ENCODE results near the gene GUCY1B1. TPM values are rescaled to one million over a fixed set of nuclear protein-coding genes. Genes with fewer than 3 reads are reported as not detected.

GUCY1B1 gene
- total RNA-seq (2013), result 1.2 TPM
- under 1 TPM; 0.60 to 0.89 (median 0.72) TPM for polyA plus RNA-seq
- polyA minus RNA-seq, result 0.32 and 0.42 TPM in 2 replicates
- 0.59 to 2.2 (median 0.83) reads per million in 11 experiments for total RNA-seq

DNA sequence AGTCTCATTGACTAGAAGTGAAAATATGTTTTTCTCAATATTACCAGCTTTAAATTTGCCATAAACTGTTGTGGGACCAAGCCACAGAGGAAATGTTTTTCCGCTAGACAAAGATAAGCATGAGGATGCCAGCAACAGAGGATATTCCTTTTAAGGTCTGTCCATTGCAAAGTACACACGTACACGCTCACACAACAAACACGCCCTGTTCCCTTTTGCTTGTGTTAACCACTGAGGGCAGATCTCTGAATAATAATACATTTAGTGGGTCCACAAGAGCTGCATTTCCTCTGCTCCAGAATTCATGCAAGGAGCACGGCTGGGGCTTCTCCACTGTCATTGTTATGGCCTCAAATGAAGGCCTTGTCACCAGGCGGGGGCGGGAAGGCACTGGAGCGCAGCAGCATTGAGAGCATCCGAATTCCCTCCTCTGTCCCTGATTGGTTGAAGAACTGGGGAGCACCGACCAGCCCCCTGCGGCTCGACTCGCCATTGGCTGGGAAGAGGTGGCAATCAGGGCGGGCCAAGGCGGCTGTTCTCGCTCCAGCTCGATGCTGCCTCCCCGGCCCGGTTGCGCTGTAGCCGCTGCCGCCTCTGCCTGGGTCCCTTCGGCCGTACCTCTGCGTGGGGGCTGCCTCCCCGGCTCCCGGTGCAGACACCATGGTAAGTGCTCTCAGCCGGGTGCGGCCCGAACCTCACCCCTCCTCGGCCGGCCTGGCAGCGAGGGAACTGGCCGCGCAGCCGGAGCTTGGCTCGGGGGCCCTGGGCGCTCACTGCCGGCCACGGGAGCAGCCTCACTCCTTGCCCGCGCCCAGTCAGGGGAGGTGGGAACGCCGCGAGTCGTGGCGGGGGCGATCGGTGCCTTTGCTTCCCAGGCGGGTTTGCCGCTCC, at the start of gene GUCY1B1:
Gene GUCY1B1, plus strand, starts transcription at position 541 of the 891 bp plus-strand sequence. Its CDS starts 120 bp downstream, at position 661.
- Mint-ChIP-seq H3K27me3 (ENCODE audit: low read depth in 3 of 3) (peaks cover 8 to 21% (median 14%) of the 10 kb centered on the region in 3 donors), H3K4me3 (peak within 1 kb of the TSS; percentile 75 to 86), H3K9me3 (peaks cover 0 to 4% (median 2%) of the 10 kb centered on the region in 7 donors), H3K36me3 (peaks cover 0 to 4% of the 10 kb centered on the region in 2 donors), H3K4me1 (peaks cover 10% of the 10 kb centered on the region), H3K27ac (peak within 1 kb of the TSS in 1 of 7 donors; percentile 63)
- peaks cover 13 to 18% of the 10 kb centered on the region in 2 donors for H3K4me1 ChIP-seq (ENCODE audit: control insufficient read depth in 1 of 2, insufficient read depth in 2 of 2, low read length in 2 of 2)
- peak within 1 kb of the TSS; percentile 90 for H3K4me2 ChIP-seq (replicated peaks; ENCODE audit: extremely low read depth, low read length, poor library complexity, severe bottlenecking)
- H3K27me3 ChIP-seq (ENCODE audit: control insufficient read depth in 2 of 2, insufficient read depth in 2 of 2, low read length in 2 of 2), result peaks cover 3 to 15% of the 10 kb centered on the region in 2 donors
- H3K27ac ChIP-seq (ENCODE audit: low read depth in 1 of 2, low read length in 2 of 2), result peak within 1 kb of the TSS in 1 of 2 donors; percentile 9
- H3K36me3 ChIP-seq (replicated peaks in 1 of 2; ENCODE audit: control insufficient read depth in 1 of 2, insufficient read depth in 2 of 2, low read length in 2 of 2), result no peaks in the 10 kb centered on the region
- H2AFZ ChIP-seq (ENCODE audit: insufficient read depth, low read depth, low read length, poor library complexity, severe bottlenecking), result peak within 1 kb of the TSS; percentile 92
- intact Hi-C loops (cut with micrococcal nuclease), result loop anchor here in 1 of 2 donors (10.0 kb wide), 1 partner anchor 84 kb away; no protein-coding TSS in a partner anchor
- no peak for TF ChIP-seq CTCF (IDR thresholded peaks at IDR 0.05)
- H3K4me3 ChIP-seq (replicated peaks in 1 of 3; ENCODE audit: low read depth in 2 of 3, low read length in 3 of 3), result peak within 1 kb of the TSS; percentile 40 to 82 (median 48)
- H4K20me1 ChIP-seq (ENCODE audit: insufficient read depth, low read length), result no peaks in the 10 kb centered on the region
- H3K9ac ChIP-seq (ENCODE audit: insufficient read depth, low read length, poor library complexity, severe bottlenecking), result peak within 1 kb of the TSS; percentile 62
- H3K79me2 ChIP-seq (ENCODE audit: insufficient read depth, low read length), result no peaks in the 10 kb centered on the region
- no peaks in the 10 kb centered on the region for H3K9me3 ChIP-seq (replicated peaks in 1 of 2; ENCODE audit: control insufficient read depth in 1 of 2, insufficient read depth in 1 of 2, low read length in 2 of 2)
- peak; percentile 86 to 90 (median 90) for DNase-seq
- 6% methylated on average over 50 of the region's 51 CpGs for WGBS (ENCODE audit: insufficient coverage)

DNA sequence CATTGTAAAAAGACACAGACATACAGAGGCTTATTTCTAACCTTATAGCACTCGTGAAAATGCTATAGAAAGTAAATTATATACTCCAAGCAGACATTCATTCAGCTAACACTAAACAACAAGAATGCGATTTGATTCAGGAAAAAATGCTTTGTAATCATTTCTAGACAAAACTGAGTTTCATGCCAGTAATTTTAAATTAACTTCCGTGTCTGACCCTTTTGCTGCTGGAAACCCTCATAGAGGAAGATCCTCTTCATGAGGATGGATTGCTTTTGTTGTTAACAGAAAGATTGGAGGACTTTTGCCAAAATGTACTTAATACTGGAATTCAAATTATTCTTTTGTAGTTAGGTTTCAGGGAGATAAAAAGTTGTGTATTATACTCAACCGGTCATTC, 48.9 kb upstream of the GUCY1B1 start:
- Mint-ChIP-seq H3K36me3 (no peaks in the 10 kb centered on the region), H3K4me3 (no peak overlapping the region), H3K9me3 (peaks cover 0 to 3% (median 0%) of the 10 kb centered on the region in 7 donors), H3K27ac (no peak overlapping the region), H3K4me1 (peaks cover 8% of the 10 kb centered on the region), H3K27me3 (ENCODE audit: low read depth in 3 of 3) (no peaks in the 10 kb centered on the region)
- Histone ChIP-seq H3K36me3 (replicated peaks in 1 of 2; ENCODE audit: control insufficient read depth in 1 of 2, insufficient read depth in 2 of 2, low read length in 2 of 2) (no peaks in the 10 kb centered on the region), H3K4me2 (replicated peaks; ENCODE audit: extremely low read depth, low read length, poor library complexity, severe bottlenecking) (no peak overlapping the region), H3K4me1 (ENCODE audit: control insufficient read depth in 1 of 2, insufficient read depth in 2 of 2, low read length in 2 of 2) (peaks cover 3 to 5% of the 10 kb centered on the region in 2 donors), H3K9me3 (replicated peaks in 1 of 2; ENCODE audit: control insufficient read depth in 1 of 2, insufficient read depth in 1 of 2, low read length in 2 of 2) (no peaks in the 10 kb centered on the region), H3K4me3 (replicated peaks in 1 of 3; ENCODE audit: low read depth in 2 of 3, low read length in 3 of 3) (no peak overlapping the region), H2AFZ (ENCODE audit: insufficient read depth, low read depth, low read length, poor library complexity, severe bottlenecking) (no peak overlapping the region), H3K79me2 (ENCODE audit: insufficient read depth, low read length) (no peaks in the 10 kb centered on the region), H3K9ac (ENCODE audit: insufficient read depth, low read length, poor library complexity, severe bottlenecking) (no peak overlapping the region), H3K27me3 (ENCODE audit: control insufficient read depth in 2 of 2, insufficient read depth in 2 of 2, low read length in 2 of 2) (no peaks in the 10 kb centered on the region), H3K27ac (ENCODE audit: low read depth in 1 of 2, low read length in 2 of 2) (no peak overlapping the region), H4K20me1 (ENCODE audit: insufficient read depth, low read length) (no peaks in the 10 kb centered on the region)
- DNase-seq, result no peak
- intact Hi-C loops (cut with micrococcal nuclease), result no loop called here
- WGBS (ENCODE audit: insufficient coverage), result 80% methylated on average over 2 of the region's 4 CpGs
- TF ChIP-seq CTCF (IDR thresholded peaks at IDR 0.05), result no peak

All from CD14-positive monocyte (primary cell).